CD4-positive, alpha-beta T cell treated with Interleukin-4 for 4 hours (primary cell): Measurements from ENCODE around the gene FRMPD3.
"Not testable (repeated sequence)": the region's sequence is repeated elsewhere in the genome, so short reads cannot be mapped to it uniquely, and the experiment has no call there.

ENCODE experiments used
- DNase-seq: peaks from one replicate; pipeline ENCODE4 v3.0.0-alpha.2; 2020

The FRMPD3 gene

DNA sequence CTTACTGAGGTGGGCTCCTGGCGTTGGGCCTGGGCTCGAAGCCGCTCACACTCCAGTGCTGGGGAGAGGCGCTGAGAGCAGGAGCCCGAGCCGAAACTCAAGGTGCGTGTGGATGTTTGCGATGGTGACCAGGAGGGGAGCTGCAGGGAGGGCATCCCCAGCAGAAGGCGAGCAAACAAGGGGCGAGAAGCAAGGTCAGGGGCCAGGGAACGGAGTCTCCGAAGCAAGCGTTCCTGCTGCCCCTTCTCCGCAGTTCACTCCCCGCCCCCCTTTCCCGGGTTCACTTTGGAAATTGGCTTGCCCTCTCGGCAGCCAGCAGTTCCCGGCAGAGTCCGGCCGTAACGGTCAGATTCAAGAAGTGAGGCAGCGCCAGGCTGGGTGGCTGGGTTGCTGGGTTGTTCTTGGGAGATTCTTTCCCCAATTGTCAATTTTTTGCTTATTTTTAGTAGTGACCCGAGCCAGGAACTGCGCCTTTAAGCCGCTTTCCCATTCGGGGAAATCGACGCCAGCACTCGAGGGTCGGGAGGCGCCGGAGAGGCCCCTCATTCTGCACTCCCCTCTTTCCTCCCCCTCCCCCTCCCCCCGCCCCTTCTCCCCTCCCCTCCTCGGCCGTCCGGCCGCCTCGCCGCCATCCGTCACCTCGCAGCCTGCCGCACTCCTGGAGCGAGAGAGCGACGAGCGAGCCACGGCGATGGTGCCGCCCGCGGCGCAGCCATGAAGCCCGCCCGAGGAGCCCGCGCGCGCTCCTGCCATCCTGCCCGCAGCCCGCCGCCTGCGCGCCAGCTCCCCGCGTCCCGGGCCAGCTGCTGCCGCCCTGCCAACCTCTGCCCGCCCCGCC, at the start of gene FRMPD3:
Gene FRMPD3, plus strand, starts transcription at position 655 of the 838 bp plus-strand sequence. CDS start 76,937 bp downstream, outside the sequence.
- DNase-seq: no peak

DNA sequence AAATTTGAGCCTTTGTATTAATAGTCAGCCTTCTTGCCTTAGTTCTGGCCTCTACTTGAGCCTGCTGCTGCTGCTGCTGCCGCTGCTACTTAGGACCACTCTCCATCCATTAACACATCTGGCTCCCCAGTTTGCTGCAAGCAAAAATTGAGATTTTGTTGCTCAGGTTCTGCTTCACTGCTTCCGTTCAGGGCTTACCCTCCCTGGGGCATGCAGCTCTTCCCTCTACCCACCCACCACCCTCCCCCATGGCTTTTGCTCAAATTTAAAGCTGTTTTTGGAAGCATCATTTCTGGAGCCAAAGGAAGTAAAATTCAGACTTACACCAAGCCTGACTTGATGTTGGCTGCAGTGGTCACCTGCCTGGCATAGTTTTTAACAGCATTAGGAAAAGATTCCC, 28.9 kb upstream of the FRMPD3 start:
- no peak for DNase-seq

DNA sequence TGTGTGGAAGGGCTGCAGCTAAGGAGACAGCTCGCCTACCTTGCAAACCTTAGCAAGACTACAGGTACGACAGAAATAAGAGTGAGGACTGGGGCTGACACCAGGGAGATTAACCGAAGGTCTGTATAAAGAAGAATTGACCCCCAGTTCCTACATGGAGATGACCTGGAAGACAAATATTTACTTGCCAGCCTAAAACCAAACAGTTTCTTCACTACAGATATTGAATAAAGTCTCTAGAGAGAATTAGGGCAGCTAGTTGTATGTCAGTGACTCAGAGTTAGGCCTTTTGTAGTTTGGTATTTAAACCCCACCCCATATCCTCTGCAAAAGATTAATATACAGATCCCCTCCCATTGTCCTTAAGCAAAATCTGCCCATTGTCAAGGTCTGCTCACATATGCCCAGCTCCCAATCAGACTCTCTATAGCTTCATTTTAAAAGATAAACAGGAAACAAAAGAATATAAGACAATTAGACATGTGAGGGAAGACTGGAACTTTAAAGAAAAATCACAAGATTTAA, 28.1 kb upstream of the FRMPD3 start:
- DNase-seq: no peak

DNA sequence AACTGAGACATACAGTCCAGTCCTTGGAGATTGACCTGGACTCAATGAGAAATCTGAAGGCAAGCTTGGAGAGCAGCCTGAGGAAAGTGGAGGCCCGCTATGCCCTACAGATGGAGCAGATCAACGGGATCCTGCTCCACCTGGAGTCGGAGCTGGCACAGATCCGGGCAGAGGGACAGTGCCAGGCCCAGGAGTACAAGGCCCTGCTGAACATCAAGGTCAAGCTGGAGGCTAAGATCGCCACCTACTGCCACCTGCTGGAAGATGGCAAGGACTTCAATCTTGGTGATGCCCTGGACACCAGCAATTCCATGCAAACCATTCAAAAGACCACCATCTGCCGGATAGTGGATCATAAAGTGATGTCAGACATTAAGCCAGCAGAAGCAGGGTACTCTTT, 20.4 kb upstream of the FRMPD3 start:
- DNase-seq: peak; percentile 18

DNA sequence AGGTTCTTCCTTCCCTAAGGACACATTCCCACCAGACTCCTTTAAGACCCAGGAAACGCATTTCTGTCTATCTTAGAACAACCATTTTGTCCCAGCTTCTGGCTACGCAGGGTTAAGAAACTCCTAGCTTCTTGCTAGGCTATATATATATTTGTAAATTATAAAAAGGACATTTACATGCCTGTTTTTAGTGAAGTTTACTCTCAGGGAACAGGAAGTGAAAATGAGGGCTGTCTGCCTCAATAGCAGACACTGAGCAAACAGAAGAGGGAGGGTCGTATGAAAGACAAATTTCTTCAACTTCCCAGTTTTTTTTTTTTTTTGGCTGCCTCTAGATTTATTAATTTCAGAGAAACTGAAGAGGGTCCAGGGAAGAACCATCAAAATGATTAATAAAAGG, 9.3 kb upstream of the FRMPD3 start:
- DNase-seq: no peak

DNA sequence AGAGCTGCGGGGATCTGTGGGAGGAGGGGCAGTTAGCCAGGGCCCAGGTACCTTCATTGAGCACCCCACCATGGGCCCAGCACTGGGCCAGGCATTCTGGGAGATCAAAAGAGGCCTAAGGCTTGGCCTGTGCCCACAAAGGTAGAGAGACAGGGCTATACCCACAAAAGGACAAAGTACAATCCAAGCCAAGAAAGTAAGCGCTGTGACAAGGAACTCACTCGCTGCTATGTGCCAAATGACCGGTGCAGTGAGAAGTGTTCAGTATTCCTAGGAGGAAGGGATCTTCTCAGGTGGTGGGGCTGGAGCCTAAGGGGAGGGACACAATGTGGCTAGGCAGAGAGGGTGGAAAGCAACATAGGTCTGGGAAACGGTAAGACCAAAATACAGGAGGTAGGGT, 8.8 kb upstream of the FRMPD3 start:
- no peak for DNase-seq

DNA sequence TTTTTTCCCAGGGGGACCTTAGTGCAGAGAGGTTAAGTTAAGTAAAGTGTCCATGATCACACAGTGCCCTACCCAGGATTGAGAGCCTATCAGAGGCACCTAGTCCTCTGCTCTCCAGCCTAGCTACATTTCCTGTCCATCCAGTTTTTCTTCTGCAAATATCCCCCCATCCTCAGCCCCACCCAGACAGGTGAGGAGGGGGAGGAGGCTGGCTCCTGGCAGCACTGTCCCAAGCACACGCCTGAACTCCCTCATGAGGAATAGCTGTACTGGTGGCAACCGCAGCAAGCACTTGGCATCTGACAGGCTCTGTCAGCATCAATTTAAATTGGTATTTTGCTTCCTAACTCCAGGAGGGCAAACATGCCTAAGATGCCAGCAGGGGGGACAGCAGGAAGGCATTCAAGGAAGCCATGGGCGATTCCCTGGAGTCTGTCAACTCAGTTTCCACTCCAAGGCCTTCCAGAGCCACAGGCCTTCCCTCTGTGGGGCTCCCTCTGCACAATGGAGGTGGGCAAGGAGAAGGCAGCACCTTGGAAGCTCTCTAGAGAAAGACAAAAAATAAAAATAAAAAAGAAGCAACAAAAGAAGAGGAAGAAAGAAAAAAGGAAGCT, 6.4 kb upstream of the FRMPD3 start:
- DNase-seq: no peak

DNA sequence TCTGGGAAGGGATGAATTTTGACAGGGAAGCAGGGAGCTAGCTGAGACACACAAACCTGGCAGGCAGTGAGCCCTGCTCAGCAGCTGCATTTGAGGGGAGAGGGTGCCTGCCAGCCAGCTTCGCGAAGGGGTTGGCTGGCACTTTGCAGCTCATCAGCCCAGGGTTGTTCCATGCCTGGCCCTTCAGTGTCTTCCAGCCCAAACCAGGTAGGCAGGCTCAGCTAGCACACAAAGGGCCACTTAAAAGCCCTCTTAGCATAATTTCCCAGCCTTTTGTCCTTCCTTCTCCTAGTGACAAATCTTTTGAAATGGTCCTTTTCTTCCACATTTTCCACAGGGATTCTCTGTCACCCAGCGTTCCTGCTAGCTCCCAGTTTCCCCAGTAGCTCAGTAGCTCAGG, 4.3 kb upstream of the FRMPD3 start:
- no peak for DNase-seq

DNA sequence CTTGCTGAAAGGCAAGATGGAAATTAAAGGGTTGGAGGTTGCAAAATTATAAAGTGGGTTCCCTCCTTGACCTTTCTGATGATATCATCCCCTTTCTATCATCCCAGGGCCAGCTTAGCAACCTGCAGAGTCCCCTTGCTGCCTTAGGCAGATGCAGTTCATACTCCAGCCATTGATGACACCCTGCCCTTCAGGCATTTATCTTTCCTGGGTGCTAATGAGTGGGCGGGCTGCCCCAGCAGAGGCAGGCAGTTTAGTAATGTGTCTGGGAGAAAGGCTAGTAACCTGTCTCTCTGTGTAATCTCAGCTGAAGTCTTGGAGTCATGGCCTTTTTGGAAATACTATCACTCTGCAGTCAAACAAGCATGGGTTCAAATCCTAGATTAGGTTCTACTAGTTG, 3.8 kb upstream of the FRMPD3 start:
- DNase-seq: no peak

DNA sequence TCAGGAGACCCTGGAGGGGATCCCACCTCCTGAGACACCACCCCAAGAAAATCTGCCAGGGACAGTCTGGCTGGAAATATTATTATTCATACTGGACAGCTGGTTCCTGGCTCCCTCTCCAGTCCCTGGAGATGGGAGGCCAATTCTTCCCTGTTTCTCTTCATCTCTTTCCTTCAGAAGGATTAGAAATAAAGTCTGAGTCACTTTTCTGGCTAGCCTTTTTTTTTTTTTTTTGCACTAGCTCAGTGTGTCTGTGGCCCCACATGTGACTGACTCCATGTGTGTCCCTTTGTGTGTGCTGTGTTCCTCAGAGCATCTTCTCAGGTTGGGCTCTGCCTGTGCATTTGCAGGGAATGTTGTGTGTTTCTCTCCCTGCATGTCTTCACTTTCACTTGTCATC, 1.8 kb upstream of the FRMPD3 start:
- no peak for DNase-seq

DNA sequence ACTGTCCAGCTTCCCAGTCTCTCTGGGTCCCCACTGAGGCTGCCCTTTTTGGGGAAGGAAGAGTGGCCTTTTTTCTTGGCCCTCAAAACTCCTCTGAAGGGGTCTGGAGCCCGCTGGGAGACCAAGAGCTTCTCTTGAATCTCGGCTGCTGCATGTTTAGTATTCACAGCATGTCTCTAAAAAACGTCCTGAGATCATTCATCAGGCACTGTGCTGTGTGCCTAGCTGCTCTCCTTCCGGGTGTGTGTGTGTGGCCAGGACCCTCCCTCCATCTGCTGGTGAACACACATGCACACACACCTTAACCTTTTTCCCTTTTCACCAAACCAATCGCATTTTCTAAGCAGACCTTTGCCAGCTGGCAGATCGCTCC, 841 bp upstream of the FRMPD3 start:
- DNase-seq: no peak

DNA sequence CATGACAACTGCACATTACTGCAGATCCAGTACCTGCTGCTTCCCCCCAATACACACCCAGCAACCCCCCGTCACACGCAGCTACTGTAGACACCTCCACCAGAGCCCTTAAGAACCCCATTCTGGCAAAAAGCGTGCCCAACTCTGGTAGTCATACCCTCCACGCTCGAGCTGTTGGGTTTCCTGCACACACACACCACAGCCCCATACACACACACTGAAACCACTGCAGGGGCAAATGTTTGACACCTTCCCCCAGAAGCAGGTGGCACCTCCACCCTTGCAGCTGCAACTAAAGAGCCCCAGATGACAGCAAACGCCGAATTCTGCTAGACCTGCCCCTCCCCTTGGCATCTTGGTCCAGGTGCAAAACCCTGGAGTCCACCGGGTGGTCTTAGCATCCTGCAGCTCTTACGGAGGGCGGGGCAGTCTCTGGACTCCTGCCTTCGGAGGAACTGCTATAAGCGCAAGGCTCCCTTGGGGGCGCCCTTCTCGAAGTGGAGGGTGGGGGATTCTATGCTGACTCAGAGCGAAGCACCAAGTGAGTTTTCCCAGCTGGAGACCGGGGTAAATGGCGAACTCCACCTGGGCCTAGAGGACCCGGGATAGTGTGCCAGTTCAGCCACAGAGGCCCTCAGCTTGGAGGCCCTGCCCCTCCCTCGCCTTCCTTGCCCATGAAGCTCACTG, 1.5 kb downstream of the FRMPD3 start:
- DNase-seq: peak; percentile 61

DNA sequence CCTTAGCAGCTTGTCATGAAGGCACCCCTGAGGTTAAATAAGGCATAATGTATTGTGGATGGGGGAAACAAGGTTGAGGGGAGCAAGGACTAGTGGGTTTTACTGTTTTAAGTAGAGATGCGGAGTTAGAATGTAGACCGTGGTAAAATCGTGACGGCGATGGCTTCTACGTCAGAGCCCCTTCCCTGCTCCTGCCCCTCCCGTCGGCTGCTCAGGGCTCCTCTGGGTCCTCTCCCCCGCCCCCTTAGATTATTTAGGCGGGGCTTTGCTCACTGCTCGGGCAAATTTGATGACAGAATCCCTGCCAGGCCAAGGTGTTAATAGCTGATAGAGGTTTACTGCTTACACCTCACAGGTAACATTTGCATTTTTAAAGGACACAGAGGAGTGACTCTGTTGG, 2.3 kb downstream of the FRMPD3 start:
- DNase-seq: peak; percentile 8

DNA sequence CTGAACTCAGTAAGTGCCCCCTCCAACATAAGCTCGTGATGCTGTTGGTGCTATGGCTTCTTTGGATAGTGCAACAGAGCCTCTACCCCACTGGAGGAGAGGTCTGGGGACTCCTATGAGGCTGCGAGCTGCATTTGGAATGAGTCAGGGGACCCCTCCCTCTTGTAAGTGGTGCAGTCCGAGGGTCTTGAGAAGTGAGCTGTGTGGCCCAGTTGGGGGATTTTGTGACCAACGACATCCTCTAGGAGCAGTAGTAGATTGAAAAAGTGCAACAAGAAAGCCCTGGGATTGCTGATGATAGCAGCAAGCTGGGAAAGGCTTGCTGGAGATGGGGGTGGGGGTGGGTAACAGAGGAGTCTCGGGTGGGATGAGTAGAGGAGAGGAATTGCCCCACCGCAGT, 3.1 kb downstream of the FRMPD3 start:
- no peak for DNase-seq

DNA sequence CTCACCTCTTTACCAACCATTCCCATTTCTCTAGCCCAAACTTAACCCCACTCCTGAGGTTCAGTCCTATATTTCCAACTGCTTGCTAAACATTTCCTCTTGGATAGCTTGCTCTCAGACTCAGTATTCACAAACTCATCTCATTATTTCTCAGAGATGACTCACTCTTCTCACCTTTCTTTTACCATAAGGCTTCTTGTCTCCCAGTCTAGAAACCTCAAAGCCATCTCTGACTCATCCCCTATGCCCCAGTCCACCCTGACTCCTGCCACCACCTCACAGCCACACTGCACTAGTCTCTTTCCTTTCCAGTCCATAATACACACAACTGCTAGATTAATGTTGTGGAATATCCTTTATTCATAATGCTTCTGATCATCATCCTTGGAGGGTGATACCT, 4.8 kb downstream of the FRMPD3 start:
- peak; percentile 52 for DNase-seq

DNA sequence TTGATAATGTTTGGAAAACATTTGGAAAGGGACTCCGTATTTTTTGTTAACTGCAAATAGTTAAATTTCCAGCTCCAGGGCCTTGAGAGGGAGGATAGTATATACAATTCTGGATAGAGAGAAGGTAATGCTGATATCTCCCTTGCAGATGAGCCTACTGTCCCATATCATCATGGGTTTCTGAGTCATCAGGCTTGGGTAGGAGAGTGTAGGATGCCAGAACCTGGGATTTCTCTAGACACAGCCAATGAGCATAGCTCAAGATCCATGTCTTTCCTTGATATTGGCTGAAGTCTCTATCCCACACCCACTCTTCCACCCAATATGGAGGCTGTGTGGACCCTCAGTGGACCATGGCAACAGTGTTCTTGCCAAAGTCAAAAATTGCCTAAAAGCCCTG, 7.8 kb downstream of the FRMPD3 start:
- no peak for DNase-seq

DNA sequence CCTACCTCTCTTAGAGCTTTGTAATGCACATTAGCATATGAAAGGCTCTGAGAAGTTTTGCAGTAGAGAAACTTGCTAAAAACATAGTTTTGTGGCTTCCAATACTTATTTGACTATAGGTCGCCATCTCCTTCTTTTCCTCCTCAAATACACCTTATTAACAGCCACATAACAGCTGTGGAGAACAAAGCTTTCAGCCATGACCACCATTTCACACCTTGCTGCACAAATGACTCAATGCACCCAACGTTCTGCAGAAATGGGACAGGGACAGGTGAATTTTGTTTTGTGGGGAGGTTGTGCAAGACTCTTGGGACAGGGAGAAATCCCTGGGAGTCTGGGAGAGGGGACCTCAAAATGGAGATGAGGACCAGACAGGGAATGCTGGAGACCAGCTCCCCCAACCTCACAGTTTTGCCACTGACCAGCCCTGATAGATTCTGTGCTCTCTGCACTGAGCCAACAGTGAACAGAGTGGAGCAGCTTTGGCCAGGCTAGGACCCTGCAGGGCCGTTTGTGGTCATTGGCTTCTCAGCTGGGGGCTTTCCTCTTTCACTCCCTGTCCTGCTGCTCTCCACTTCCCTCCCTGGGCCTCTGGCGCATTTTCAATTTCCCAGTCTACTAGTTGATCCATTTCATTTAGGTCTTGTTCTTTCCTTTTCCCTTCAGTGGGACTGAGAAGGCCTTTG, 16.6 kb downstream of the FRMPD3 start:
- DNase-seq: no peak

DNA sequence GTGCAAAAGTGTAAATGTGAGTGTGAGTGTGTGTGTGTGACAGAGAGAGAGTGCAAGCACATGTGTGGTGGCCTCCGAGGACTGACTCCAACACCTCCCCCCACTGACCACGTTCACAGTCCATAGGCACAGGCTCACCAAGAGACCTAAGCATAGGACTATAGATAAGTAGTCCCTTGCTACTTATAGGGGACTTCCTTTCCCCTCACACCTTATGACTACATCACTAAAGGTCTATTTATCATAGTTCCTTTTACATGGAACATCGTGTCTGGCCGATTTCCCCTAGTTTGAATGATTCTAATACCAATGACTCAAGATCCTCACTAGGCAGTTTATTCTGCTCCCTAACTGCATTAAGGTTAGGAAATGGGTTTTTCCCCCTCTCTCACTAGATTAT, 17.8 kb downstream of the FRMPD3 start:
- DNase-seq: no peak

DNA sequence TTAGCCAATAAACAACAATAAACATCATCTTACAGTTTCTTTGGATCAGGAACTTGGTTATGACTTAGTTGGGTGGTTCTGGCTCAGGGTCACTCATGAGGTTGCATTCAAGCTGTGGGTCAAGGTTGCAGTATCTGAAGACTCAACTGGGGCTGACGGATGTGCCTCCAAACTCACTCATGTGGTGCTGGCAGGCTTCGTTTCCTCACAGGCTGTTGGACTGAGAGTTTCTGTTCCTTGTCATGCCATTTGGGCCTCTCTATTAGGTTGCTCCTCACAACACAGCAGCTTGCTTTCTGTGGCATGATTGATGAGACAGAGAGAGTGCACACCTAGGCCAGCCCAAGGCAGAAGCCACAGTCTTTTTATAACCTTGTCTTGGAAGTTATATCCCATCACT, 20.7 kb downstream of the FRMPD3 start:
- DNase-seq: no peak

DNA sequence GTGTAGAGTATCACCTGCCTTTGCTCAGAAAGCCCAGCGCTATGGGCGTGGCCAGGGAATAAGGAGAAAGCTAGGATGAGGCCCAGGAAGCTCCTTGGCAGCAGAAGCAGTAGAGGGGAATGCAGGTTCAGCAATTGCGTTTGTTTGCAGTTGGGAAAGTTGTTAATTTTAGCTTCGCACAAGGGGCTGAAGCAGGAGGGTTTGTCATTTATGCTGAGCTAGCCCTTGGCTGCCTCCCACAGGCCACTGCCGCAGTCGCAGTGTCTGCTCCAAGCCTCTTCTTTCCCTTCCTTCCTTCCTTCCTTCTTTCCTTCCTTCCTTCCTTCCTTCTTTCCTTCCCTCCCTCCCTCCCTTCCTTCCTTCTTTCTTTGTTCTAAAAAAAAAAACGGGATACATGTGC, 21.5 kb downstream of the FRMPD3 start:
- no peak for DNase-seq

DNA sequence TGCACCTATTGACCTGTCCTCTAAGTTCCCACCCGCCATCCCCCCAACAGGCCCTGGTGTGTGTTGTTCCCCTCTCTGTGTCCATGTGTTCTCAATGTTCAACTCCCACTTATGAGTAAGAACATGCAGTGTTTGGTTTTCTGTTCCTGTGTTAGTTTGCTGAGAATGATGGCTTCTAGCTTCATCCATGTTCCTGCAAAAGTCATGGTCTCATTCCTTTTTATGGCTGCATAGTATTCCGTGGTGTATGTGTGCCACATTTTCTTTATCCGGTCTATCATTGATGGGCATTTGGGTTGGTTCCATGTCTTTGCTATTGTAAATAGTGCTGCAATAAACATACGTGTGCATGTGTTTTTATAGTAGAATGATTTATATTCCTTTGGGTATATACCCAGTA, 22.0 kb downstream of the FRMPD3 start:
- not testable (repeated sequence) for DNase-seq

DNA sequence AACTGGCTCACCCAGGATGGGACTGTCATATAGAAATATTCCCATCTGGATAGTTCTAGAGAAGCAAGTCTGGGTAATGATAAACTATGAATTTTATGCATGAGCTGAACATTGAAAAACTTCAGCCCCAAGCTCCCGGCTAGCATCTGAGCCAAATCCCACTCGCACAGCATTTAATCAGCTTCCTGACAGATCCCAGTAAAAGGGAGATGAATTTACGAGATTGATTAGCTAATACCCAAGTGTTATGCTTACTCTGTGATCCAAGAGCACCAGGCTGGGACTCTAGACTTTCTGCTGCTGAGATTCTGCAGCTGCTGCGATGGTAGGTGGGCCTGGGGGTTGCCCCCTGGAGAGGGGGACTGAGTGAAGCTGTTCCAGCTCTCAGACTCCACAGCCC, 28.0 kb downstream of the FRMPD3 start:
- no peak for DNase-seq

DNA sequence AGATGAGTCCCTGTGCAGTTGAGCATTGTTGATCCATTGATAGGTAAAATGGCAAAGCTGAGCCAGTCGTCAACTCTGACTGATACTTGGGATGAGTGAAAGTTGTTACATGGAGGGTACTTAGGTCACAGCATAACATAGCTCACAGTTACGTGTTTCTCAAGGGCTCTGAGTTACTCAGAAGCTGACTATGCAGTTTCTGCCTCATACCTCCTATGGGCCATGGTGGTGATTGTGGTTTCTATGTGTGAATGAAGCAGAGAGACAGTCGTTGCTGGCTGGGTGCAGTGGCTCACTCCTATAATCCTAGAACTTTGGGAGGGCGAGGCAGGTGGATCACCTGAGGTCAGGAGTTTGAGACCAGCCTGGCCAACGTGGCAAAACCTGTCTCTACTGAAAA, 30.8 kb downstream of the FRMPD3 start:
- DNase-seq: peak; percentile 37
